H9 (cell line): ENCODE data around the gene PCYT1A. TPM values are rescaled to one million over a fixed set of nuclear protein-coding genes. Genes with fewer than 3 reads are reported as not detected.
"Not testable (repeated sequence)": the region's sequence is repeated elsewhere in the genome, so short reads cannot be mapped to it uniquely, and the experiment has no call there.

ENCODE experiments used
- DNase-seq: peaks from one replicate; pipeline ENCODE4 v3.0.0-alpha.2; 2017
- H2AFZ ChIP-seq: one replicate; pipeline ENCODE4 v1.6.1; 2013; ENCODE audit warnings: mild to moderate bottlenecking, low read length, control low read depth, moderate library complexity
- H2AK5ac ChIP-seq: 2 replicates; pipeline ENCODE4 v1.6.1; 2013; ENCODE audit warnings: low read length, control low read depth, mixed read lengths; ENCODE audit not compliant: insufficient read length
- H2BK120ac ChIP-seq: one replicate; pipeline ENCODE4 v1.6.1; 2013; ENCODE audit warnings: low read depth, mild to moderate bottlenecking, low read length, control low read depth, inconsistent platforms; ENCODE audit not compliant: poor library complexity, severe bottlenecking
- H2BK12ac ChIP-seq: 2 replicates; pipeline ENCODE4 v1.6.1; 2013; ENCODE audit warnings: low read length, control low read depth, mixed read lengths, low read depth; ENCODE audit not compliant: insufficient read length
- H2BK15ac ChIP-seq: 2 replicates; pipeline ENCODE4 v1.6.1; 2013; ENCODE audit warnings: low read depth, low read length, control low read depth
- H2BK20ac ChIP-seq: one replicate; pipeline ENCODE4 v1.6.1; 2013; ENCODE audit warnings: low read depth, mild to moderate bottlenecking, low read length, control low read depth, inconsistent platforms; ENCODE audit not compliant: poor library complexity, severe bottlenecking
- H2BK5ac ChIP-seq: 2 replicates; pipeline ENCODE4 v1.6.1; 2013; ENCODE audit warnings: low read length, control low read depth, mixed read lengths; ENCODE audit not compliant: insufficient read length
- H3K14ac ChIP-seq: 2 replicates; pipeline ENCODE4 v1.6.1; 2013; ENCODE audit warnings: low read length, control low read depth; ENCODE audit not compliant: insufficient read depth
- H3K18ac ChIP-seq: 2 replicates; pipeline ENCODE4 v1.6.1; 2013; ENCODE audit warnings: low read depth, mild to moderate bottlenecking, mixed read lengths, low read length, control low read depth; ENCODE audit not compliant: insufficient read length
- H3K23ac ChIP-seq: 2 replicates; pipeline ENCODE4 v1.6.1; 2013; ENCODE audit warnings: low read length, control low read depth, mixed read lengths, low read depth; ENCODE audit not compliant: insufficient read length
- H3K23me2 ChIP-seq: 2 replicates; pipeline ENCODE4 v1.6.1; 2013; ENCODE audit warnings: low read depth, mild to moderate bottlenecking, mixed read lengths, low read length, control low read depth; ENCODE audit not compliant: insufficient read length, poor library complexity, severe bottlenecking
- H3K27ac ChIP-seq: 2 replicates; pipeline ENCODE4 v1.5.1; 2013; ENCODE audit warnings: low read length, control low read depth, mixed read lengths, low read depth; ENCODE audit not compliant: insufficient read length
- H3K27me3 ChIP-seq: 2 replicates; pipeline ENCODE4 v1.6.1; 2013; ENCODE audit warnings: low read length, control low read depth, inconsistent platforms; ENCODE audit not compliant: insufficient read depth
- H3K4ac ChIP-seq: 2 replicates; pipeline ENCODE4 v1.6.1; 2013; ENCODE audit warnings: low read depth, mild to moderate bottlenecking, control low read depth, inconsistent platforms, low read length, moderate library complexity
- H3K4me1 ChIP-seq: 2 replicates; pipeline ENCODE4 v1.6.1; 2013; ENCODE audit warnings: low read length, control low read depth, inconsistent platforms; ENCODE audit not compliant: insufficient read depth
- H3K4me2 ChIP-seq: 2 replicates; pipeline ENCODE4 v1.6.1; 2013; ENCODE audit warnings: low read length, control low read depth, mixed read lengths; ENCODE audit not compliant: insufficient read length, insufficient read depth
- H3K56ac ChIP-seq: 2 replicates; pipeline ENCODE4 v1.6.1; 2013; ENCODE audit warnings: low read depth, mild to moderate bottlenecking, mixed read lengths, low read length, control low read depth; ENCODE audit not compliant: insufficient read length
- H3K79me1 ChIP-seq: 2 replicates; pipeline ENCODE4 v1.6.1; 2013; ENCODE audit warnings: low read depth, mild to moderate bottlenecking, moderate library complexity, low read length, control low read depth, inconsistent platforms; ENCODE audit not compliant: insufficient read depth, poor library complexity, severe bottlenecking
- H3K79me2 ChIP-seq: 2 replicates; pipeline ENCODE4 v1.6.1; 2013; ENCODE audit warnings: low read length, control low read depth, inconsistent platforms; ENCODE audit not compliant: insufficient read depth
- H3K9ac ChIP-seq: 2 replicates; pipeline ENCODE4 v1.6.1; 2013; ENCODE audit warnings: low read length, control low read depth, mixed read lengths; ENCODE audit not compliant: insufficient read length; ENCODE audit errors: extremely low read depth
- H3K9me3 ChIP-seq: one replicate; pipeline ENCODE4 v1.6.1; 2013; ENCODE audit warnings: low read depth, low read length, inconsistent platforms; ENCODE audit not compliant: control insufficient read depth
- H3T11ph ChIP-seq: one replicate; pipeline ENCODE4 v1.6.1; 2013; ENCODE audit warnings: mild to moderate bottlenecking, low read length, control low read depth, inconsistent platforms
- H4K20me1 ChIP-seq: one replicate; pipeline ENCODE4 v1.6.1; 2013; ENCODE audit not compliant: control insufficient read depth, insufficient read length, insufficient read depth
- H4K5ac ChIP-seq: 2 replicates; pipeline ENCODE4 v1.6.1; 2013; ENCODE audit warnings: low read depth, mild to moderate bottlenecking, mixed read lengths, low read length, control low read depth; ENCODE audit not compliant: insufficient read length
- H4K8ac ChIP-seq: replicated peaks from 2 replicates; pipeline ENCODE4 v1.6.1; 2013; ENCODE audit warnings: low read length, control low read depth, mixed read lengths, low read depth; ENCODE audit not compliant: insufficient read length
- H4K91ac ChIP-seq: 2 replicates; pipeline ENCODE4 v1.6.1; 2013; ENCODE audit warnings: low read depth, mild to moderate bottlenecking, moderate library complexity, mixed read lengths, low read length, control low read depth; ENCODE audit not compliant: insufficient read length
- H3K27ac Mint-ChIP-seq, 3 experiments: 2 replicates in 2 of 3; 3 replicates in 1 of 3; pipeline ENCODE4 v1.8.0; 2020 to 2021; ENCODE audit warnings: mixed read lengths in 3 of 3, mild to moderate bottlenecking in 1 of 3, moderate library complexity in 1 of 3
- H3K27me3 Mint-ChIP-seq: 2 replicates; pipeline ENCODE4 v1.8.0; 2021; ENCODE audit warnings: low read depth, mild to moderate bottlenecking, moderate library complexity, mixed read lengths
- H3K36me3 Mint-ChIP-seq, 3 experiments: 2 replicates in 2 of 3; 3 replicates in 1 of 3; pipeline ENCODE4 v1.8.0; 2020 to 2021; ENCODE audit warnings: low read depth in 3 of 3, mixed read lengths in 3 of 3; ENCODE audit not compliant: insufficient read depth in 1 of 3
- H3K4me1 Mint-ChIP-seq, 2 experiments: 2 replicates each; pipeline ENCODE4 v1.8.0; 2020; ENCODE audit warnings: mixed read lengths in 2 of 2
- H3K4me3 Mint-ChIP-seq, 2 experiments: 2 replicates in 1 of 2; 3 replicates in 1 of 2; pipeline ENCODE4 v1.8.0; 2020 to 2021; ENCODE audit warnings: mild to moderate bottlenecking in 2 of 2, mixed read lengths in 2 of 2, moderate library complexity in 1 of 2
- H3K9me3 Mint-ChIP-seq, 2 experiments: 2 replicates in 1 of 2; 3 replicates in 1 of 2; pipeline ENCODE4 v1.8.0; 2020; ENCODE audit warnings: mild to moderate bottlenecking in 2 of 2, mixed read lengths in 2 of 2, moderate library complexity in 1 of 2
- WGBS: extraction: QIAGEN DNeasy Blood & Tissue Kit; methylation state at CpG from one replicate; pipeline ENCODE4 v1.1.7; 2013; ENCODE audit warnings: missing lambda C conversion rate, low lambda C conversion rate, mixed read lengths; ENCODE audit not compliant: insufficient read length; ENCODE audit errors: extremely low coverage; 5-methylcytosine and 5-hydroxymethylcytosine counted together
- total RNA-seq: library from RNA; stranded (reverse); gene quantifications from 2 replicates; pipeline ENCODE4 v1.2.1, GENCODE V29; 2021
- TF ChIP-seq, protein P1 (sequence below): fragments of 200-600 bp; sonication (generic); conservative IDR thresholded peaks from 3 replicates; pipeline ENCODE4 v1.8.0; 2021; ENCODE audit warnings: antibody characterized with exemption, mild to moderate bottlenecking

The PCYT1A gene
- total RNA-seq, 1 experiment from 2014 or later = 31.6 TPM

DNA sequence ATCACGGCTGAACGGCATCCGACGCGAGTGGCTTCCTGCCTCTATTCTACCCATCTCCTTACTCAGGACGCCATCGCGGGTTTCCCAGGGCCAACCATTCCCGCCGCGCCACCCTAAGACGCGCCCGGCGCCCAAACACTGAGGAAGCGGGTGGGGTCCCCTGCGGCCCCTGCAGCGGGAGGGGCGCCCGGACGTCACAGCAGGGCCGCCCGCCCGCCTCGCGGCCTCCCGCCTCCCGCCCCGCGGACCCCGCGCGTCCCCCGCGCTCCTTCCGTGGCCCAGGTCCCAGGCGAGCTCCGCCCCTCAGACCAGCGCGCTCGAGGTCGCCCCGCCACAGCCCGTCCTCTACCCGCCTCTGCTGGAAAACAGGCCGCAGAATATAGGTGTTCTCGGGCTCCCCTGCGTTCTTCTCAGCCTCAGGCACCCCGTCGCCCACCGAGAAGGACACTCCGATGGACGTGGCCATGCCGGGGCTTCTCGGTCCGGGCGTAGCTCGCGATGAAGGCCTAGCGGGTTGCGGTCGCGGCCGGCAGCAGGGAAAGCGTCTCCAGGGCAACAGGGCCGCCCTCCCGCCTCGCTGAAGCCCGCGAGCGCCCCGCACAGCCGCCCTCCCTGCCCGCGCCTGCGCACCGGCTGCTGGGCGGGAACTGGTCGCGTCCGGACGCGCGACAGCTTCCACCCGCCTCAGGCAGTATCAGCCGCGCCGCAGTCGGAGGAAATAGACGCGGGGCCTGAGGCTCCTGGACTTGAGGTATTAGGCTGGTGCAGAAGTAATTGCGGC is 30.4 kb upstream of the PCYT1A start, which contains the start of gene DYNLT2B:
TSS of gene DYNLT2B (minus strand) at position 554 of the 781 bp plus-strand sequence. CDS start at position 466, 88 bp downstream.
- no peak within 1 kb of the TSS for H2AK5ac ChIP-seq
- no peaks in the 10 kb centered on the region for H3K4me1 ChIP-seq
- peak within 1 kb of the TSS; percentile 95 for H3K18ac ChIP-seq
- no peak within 1 kb of the TSS for H2BK120ac ChIP-seq
- TF ChIP-seq, protein P1, sequence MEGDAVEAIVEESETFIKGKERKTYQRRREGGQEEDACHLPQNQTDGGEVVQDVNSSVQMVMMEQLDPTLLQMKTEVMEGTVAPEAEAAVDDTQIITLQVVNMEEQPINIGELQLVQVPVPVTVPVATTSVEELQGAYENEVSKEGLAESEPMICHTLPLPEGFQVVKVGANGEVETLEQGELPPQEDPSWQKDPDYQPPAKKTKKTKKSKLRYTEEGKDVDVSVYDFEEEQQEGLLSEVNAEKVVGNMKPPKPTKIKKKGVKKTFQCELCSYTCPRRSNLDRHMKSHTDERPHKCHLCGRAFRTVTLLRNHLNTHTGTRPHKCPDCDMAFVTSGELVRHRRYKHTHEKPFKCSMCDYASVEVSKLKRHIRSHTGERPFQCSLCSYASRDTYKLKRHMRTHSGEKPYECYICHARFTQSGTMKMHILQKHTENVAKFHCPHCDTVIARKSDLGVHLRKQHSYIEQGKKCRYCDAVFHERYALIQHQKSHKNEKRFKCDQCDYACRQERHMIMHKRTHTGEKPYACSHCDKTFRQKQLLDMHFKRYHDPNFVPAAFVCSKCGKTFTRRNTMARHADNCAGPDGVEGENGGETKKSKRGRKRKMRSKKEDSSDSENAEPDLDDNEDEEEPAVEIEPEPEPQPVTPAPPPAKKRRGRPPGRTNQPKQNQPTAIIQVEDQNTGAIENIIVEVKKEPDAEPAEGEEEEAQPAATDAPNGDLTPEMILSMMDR = no peak
- Mint-ChIP-seq H3K4me1 (peaks cover 4 to 6% of the 10 kb centered on the region in 2 experiments; a peak in 3 of 4 replicates), H3K27me3 (no peaks in the 10 kb centered on the region), H3K36me3 (peaks cover 0 to 15% (median 5%) of the 10 kb centered on the region in 3 experiments; a peak in 5 of 7 replicates), H3K4me3 (peak within 1 kb of the TSS; percentile 92 to 95), H3K27ac (peak within 1 kb of the TSS; percentile 76 to 98 (median 90); a peak in 5 of 7 replicates), H3K9me3 (no peaks in the 10 kb centered on the region)
- no peak within 1 kb of the TSS for H2BK12ac ChIP-seq
- H3K9ac ChIP-seq = peak within 1 kb of the TSS; percentile 66
- H3K23ac ChIP-seq = no peak within 1 kb of the TSS
- no peak within 1 kb of the TSS for H3K27ac ChIP-seq
- no peak within 1 kb of the TSS for H2BK20ac ChIP-seq
- H4K20me1 ChIP-seq = no peaks in the 10 kb centered on the region
- no peaks in the 10 kb centered on the region for H3K9me3 ChIP-seq
- no peak within 1 kb of the TSS for H3K56ac ChIP-seq
- H3K79me2 ChIP-seq = no peaks in the 10 kb centered on the region
- peak within 1 kb of the TSS; percentile 85 for H3K14ac ChIP-seq
- no peak within 1 kb of the TSS for H3K4ac ChIP-seq
- no peak within 1 kb of the TSS for H2AFZ ChIP-seq
- no peak within 1 kb of the TSS for H4K91ac ChIP-seq
- H2BK15ac ChIP-seq = no peak within 1 kb of the TSS
- no peak within 1 kb of the TSS for H4K5ac ChIP-seq
- H3K79me1 ChIP-seq = no peaks in the 10 kb centered on the region
- H4K8ac ChIP-seq = no peak within 1 kb of the TSS
- peaks cover 3% of the 10 kb centered on the region for H3K23me2 ChIP-seq
- WGBS = no CpG with 5 or more reads among the region's 92 CpGs
- H2BK5ac ChIP-seq = no peak within 1 kb of the TSS
- no peaks in the 10 kb centered on the region for H3K27me3 ChIP-seq
- peak; percentile 92 for DNase-seq
- peak within 1 kb of the TSS; percentile 59 for H3K4me2 ChIP-seq
- no peak within 1 kb of the TSS for H3T11ph ChIP-seq

GRCh38 chr3:196316799-196317686 is 29.5 kb upstream of the PCYT1A start:
- H3K18ac ChIP-seq = peak overlapping the region; percentile 41
- H2BK120ac ChIP-seq, H3K56ac ChIP-seq, H3K27me3 ChIP-seq, H2BK20ac ChIP-seq, H2BK15ac ChIP-seq, H3K4me1 ChIP-seq, H3K4ac ChIP-seq, H3K27ac ChIP-seq, H3K9me3 ChIP-seq, H3K23ac ChIP-seq, H3K9me3 Mint-ChIP-seq, H4K5ac ChIP-seq, H2AFZ ChIP-seq, H3K79me1 ChIP-seq, H3T11ph ChIP-seq, H2BK12ac ChIP-seq, H4K91ac ChIP-seq, H4K20me1 ChIP-seq, H2AK5ac ChIP-seq, H3K23me2 ChIP-seq, H4K8ac ChIP-seq, H3K27me3 Mint-ChIP-seq, H3K79me2 ChIP-seq, DNase-seq, H3K4me1 Mint-ChIP-seq, H2BK5ac ChIP-seq: not testable (repeated sequence)
- peak overlapping the region; percentile 59 for H3K4me2 ChIP-seq
- Mint-ChIP-seq H3K4me3 (peak overlapping the region; percentile 92 to 95), H3K36me3 (peaks cover 0 to 15% (median 5%) of the 10 kb centered on the region in 3 experiments; a peak in 5 of 7 replicates), H3K27ac (peak overlapping the region in 2 of 3 experiments; percentile 27 to 89; a peak in 1 of 7 replicates)
- H3K14ac ChIP-seq = peak overlapping the region; percentile 33; the same call in 1 of the 2 replicates
- no CpG with 5 or more reads among the region's 17 CpGs for WGBS
- H3K9ac ChIP-seq = peak overlapping the region; percentile 53
